GM23248 (cell line): ENCODE results near the gene CHN1. TPM values are rescaled to one million over a fixed set of nuclear protein-coding genes. Genes with fewer than 3 reads are reported as not detected.

Source experiments
- DNase-seq: peaks from one replicate; pipeline ENCODE4 v3.0.0-alpha.2; 2015
- H2AFZ ChIP-seq: fragments of 200-600 bp; sonication (generic); 2 replicates; pipeline ENCODE4 v1.6.1; 2016; ENCODE audit warnings: antibody characterized with exemption
- H3F3A ChIP-seq: fragments of 200-600 bp; sonication (generic); 2 replicates; pipeline ENCODE4 v1.6.1; 2016; ENCODE audit warnings: mild to moderate bottlenecking, antibody characterized with exemption, mixed run types; ENCODE audit not compliant: insufficient read depth
- H3K27ac ChIP-seq: fragments of 200-600 bp; sonication (generic); 2 replicates; pipeline ENCODE4 v1.5.1; 2016; ENCODE audit warnings: mild to moderate bottlenecking
- H3K27me3 ChIP-seq: fragments of 200-600 bp; sonication (generic); replicated peaks from 2 replicates; pipeline ENCODE4 v1.6.1; 2016; ENCODE audit warnings: mild to moderate bottlenecking; ENCODE audit not compliant: insufficient read depth
- H3K36me3 ChIP-seq: fragments of 200-600 bp; sonication (generic); 2 replicates; pipeline ENCODE4 v1.6.1; 2016; ENCODE audit warnings: low read depth, mild to moderate bottlenecking
- H3K4me1 ChIP-seq: fragments of 200-600 bp; sonication (generic); 2 replicates; pipeline ENCODE4 v1.6.1; 2016; ENCODE audit warnings: mild to moderate bottlenecking; ENCODE audit not compliant: insufficient read depth
- H3K4me2 ChIP-seq: fragments of 200-600 bp; sonication (generic); one replicate; pipeline ENCODE4 v1.6.1; 2016; ENCODE audit warnings: mild to moderate bottlenecking; ENCODE audit not compliant: unreplicated experiment
- H3K4me3 ChIP-seq: fragments of 200-600 bp; sonication (generic); 2 replicates; pipeline ENCODE4 v1.5.1; 2016; ENCODE audit warnings: mild to moderate bottlenecking
- H3K79me2 ChIP-seq: fragments of 200-600 bp; sonication (generic); 2 replicates; pipeline ENCODE4 v1.6.1; 2016; ENCODE audit warnings: mild to moderate bottlenecking; ENCODE audit not compliant: insufficient read depth
- H3K9ac ChIP-seq: fragments of 200-600 bp; sonication (generic); 2 replicates; pipeline ENCODE4 v1.6.1; 2016; ENCODE audit warnings: mild to moderate bottlenecking
- H3K9me2 ChIP-seq: fragments of 200-600 bp; sonication (generic); 2 replicates; pipeline ENCODE4 v1.6.1; 2016; ENCODE audit warnings: mixed run types, mild to moderate bottlenecking, moderate library complexity; ENCODE audit not compliant: insufficient read depth
- H3K9me3 ChIP-seq: fragments of 200-600 bp; sonication (generic); one replicate; pipeline ENCODE4 v1.6.1; 2017; ENCODE audit warnings: low read depth
- H4K20me1 ChIP-seq: fragments of 200-600 bp; sonication (generic); 2 replicates; pipeline ENCODE4 v1.6.0; 2016; ENCODE audit not compliant: insufficient read depth
- EZH2 ChIP-seq: fragments of 200-600 bp; sonication (generic); IDR thresholded peaks from 2 replicates; pipeline ENCODE4 v1.6.1; 2018; ENCODE audit warnings: antibody characterized with exemption, mild to moderate bottlenecking; ENCODE audit not compliant: insufficient read depth, poor library complexity, severe bottlenecking
- EZH2phosphoT487 ChIP-seq: fragments of 200-600 bp; sonication (generic); IDR thresholded peaks from 2 replicates; pipeline ENCODE4 v1.6.1; 2018; ENCODE audit warnings: antibody characterized with exemption, moderate library complexity, mild to moderate bottlenecking, low read depth; ENCODE audit not compliant: insufficient read depth
- WGBS, 2 experiments: methylation state at CpG; one replicate each; pipeline ENCODE4 v1.1.6; 2015 to 2017; ENCODE audit warnings: low lambda C conversion rate in 2 of 2, low coverage in 1 of 2; ENCODE audit errors: missing lambda C conversion rate in 2 of 2; 5-methylcytosine and 5-hydroxymethylcytosine counted together
- in situ Hi-C: fragments of 300-500 bp; cut with MboI; formaldehyde crosslinking; loops from 2 replicates; pipeline ENCODE4 v1.15.0; 2020
- polyA plus RNA-seq: library from polyadenylated mRNA; unstranded; fragments of >200 nt; fragmentation: Nextera tagmentation; extraction: Ambion mirVana; gene quantifications from 2 replicates; pipeline ENCODE4 v1.2.1, GENCODE V29; 2016
- total RNA-seq: library from RNA; depleted of rRNA; stranded (reverse); fragments of >200 nt; shearing (Covaris generic); gene quantifications from 2 replicates; pipeline ENCODE4 v1.2.3, GENCODE V29; 2014

CHN1 gene
- total and polyA plus RNA-seq, 2 experiments from 2014 or later, result 115 to 130 TPM

- no peaks in the 10 kb centered on the region for H3K9me3 ChIP-seq
- no peak overlapping the region for H3K27ac ChIP-seq
- no peak overlapping the region for H3K4me2 ChIP-seq
Observed at GRCh38 chr2:174963437-174964400, 41.5 kb downstream of the CHN1 start.

DNA sequence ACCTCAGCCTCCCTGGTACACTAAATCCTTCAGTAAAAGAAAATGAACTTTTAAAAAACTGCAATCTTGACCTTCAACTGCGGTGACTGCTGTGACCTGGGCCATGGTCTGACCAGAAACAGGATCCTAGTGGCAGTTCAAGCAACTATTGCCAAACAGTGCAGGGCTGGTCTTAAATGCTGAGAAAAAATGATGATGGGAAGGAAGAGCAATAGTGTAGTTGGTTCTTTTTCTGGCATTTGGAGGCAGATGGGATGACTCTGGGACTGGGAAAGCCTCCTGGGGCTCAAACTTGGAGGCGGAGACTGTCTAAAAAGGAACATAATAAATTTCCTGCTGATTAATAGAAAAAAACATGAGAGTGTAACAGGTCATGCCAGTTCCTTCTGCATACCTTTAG, 45.4 kb downstream of the CHN1 start:
- H3K36me3 ChIP-seq, result no peaks in the 10 kb centered on the region
- TF ChIP-seq EZH2 (no peak), EZH2phosphoT487 (no peak)
- no peaks in the 10 kb centered on the region for H3K27me3 ChIP-seq
- H3K79me2 ChIP-seq, result no peaks in the 10 kb centered on the region
- H4K20me1 ChIP-seq, result no peaks in the 10 kb centered on the region
- no peaks in the 10 kb centered on the region for H3K9me3 ChIP-seq
- in situ Hi-C loops, result no loop called here
- H3K27ac ChIP-seq, result no peak overlapping the region
- H3K4me3 ChIP-seq, result no peak overlapping the region
- no peaks in the 10 kb centered on the region for H3K4me1 ChIP-seq
- H3K4me2 ChIP-seq, result no peak overlapping the region
- no peak overlapping the region for H3K9ac ChIP-seq
- peak; percentile 8 for DNase-seq
- no peak overlapping the region for H2AFZ ChIP-seq
- H3K9me2 ChIP-seq, result no peaks in the 10 kb centered on the region
- WGBS, 2 experiments, result 63 to 72% methylated on average over 2 of the region's 2 CpGs
- no peaks in the 10 kb centered on the region for H3F3A ChIP-seq

More at GRCh38 chr2:174963437-174964400, 41.5 kb downstream of the CHN1 start:
- Histone ChIP-seq H3K27me3 (no peaks in the 10 kb centered on the region), H3K79me2 (no peaks in the 10 kb centered on the region), H4K20me1 (no peaks in the 10 kb centered on the region), H3K4me3 (no peak overlapping the region), H3K36me3 (no peaks in the 10 kb centered on the region), H3K9ac (no peak overlapping the region), H2AFZ (peak overlapping the region; percentile 21; the same call in 1 of the 2 replicates), H3K9me2 (no peaks in the 10 kb centered on the region), H3K4me1 (peaks cover 24% of the 10 kb centered on the region), H3F3A (peaks cover 15% of the 10 kb centered on the region)
- no peak for TF ChIP-seq EZH2
- no peak for TF ChIP-seq EZH2phosphoT487
- WGBS, 2 experiments, result 92 to 96% methylated on average over 7 of the region's 7 CpGs
- DNase-seq, result no peak
- in situ Hi-C loops, result no loop called here

- H3K9me3 ChIP-seq, result no peaks in the 10 kb centered on the region
- no peak overlapping the region for H3K4me2 ChIP-seq
- TF ChIP-seq EZH2phosphoT487, result no peak
- no peak for TF ChIP-seq EZH2
- in situ Hi-C loops, result no loop called here
- H3F3A ChIP-seq, result no peaks in the 10 kb centered on the region
- no peaks in the 10 kb centered on the region for H3K79me2 ChIP-seq
- H3K4me3 ChIP-seq, result no peak overlapping the region
- peaks cover 2% of the 10 kb centered on the region; the same call in 1 of the 2 replicates for H3K4me1 ChIP-seq
- H3K9me2 ChIP-seq, result no peaks in the 10 kb centered on the region
- H3K27ac ChIP-seq, result no peak overlapping the region
- no peak overlapping the region for H3K9ac ChIP-seq
- WGBS, 2 experiments, result 57 to 58% methylated on average over 5 of the region's 5 CpGs
- no peaks in the 10 kb centered on the region for H3K27me3 ChIP-seq
- peak overlapping the region; percentile 21; the same call in 1 of the 2 replicates for H2AFZ ChIP-seq
- DNase-seq, result no peak
- H4K20me1 ChIP-seq, result no peaks in the 10 kb centered on the region
- no peaks in the 10 kb centered on the region for H3K36me3 ChIP-seq
Observed at GRCh38 chr2:174957050-174957449, 48.1 kb downstream of the CHN1 start.

DNA sequence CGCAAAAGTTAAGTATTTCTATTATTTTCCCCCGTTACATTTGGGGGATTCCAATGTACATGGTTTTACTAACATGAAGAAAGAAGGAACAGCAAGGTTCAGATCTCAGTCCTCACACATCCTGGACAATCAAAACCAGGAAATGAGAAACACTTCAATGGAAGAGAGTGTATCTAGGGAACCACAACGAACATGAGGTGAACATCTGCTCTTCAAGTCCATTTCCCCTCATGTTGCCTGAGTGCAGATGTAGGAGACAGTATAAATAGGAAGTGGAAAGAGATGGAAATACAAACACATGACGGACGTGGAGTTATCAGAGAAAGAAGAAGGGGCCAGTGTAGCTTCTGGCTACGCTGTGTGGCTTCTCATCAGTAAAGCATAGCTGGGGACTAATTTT, 52.6 kb downstream of the CHN1 start:
- Histone ChIP-seq H2AFZ (peak overlapping the region; percentile 34; the same call in 1 of the 2 replicates), H3K9ac (no peak overlapping the region), H3K9me2 (no peaks in the 10 kb centered on the region), H3K9me3 (no peaks in the 10 kb centered on the region), H3K79me2 (no peaks in the 10 kb centered on the region), H3K27me3 (no peaks in the 10 kb centered on the region), H3K36me3 (no peaks in the 10 kb centered on the region), H4K20me1 (no peaks in the 10 kb centered on the region), H3K27ac (no peak overlapping the region), H3K4me2 (no peak overlapping the region), H3K4me1 (peaks cover 11% of the 10 kb centered on the region), H3K4me3 (no peak overlapping the region), H3F3A (no peaks in the 10 kb centered on the region)
- TF ChIP-seq EZH2 (no peak), EZH2phosphoT487 (no peak)
- WGBS, 2 experiments, result 72 to 73% methylated on average over 6 of the region's 6 CpGs
- in situ Hi-C loops, result no loop called here
- DNase-seq, result no peak
